WERI-Rb-1 (cell line): ENCODE measurements around the gene LIN37.

Source experiments
- DNase-seq: peaks from one replicate; pipeline ENCODE4 v3.0.0-alpha.2; 2020
- H3K27ac ChIP-seq: fragments of 250-450 bp; sonication (Bioruptor Pico); 2 replicates; pipeline ENCODE4 v1.5.1; 2020; ENCODE audit warnings: mild to moderate bottlenecking, moderate library complexity
- H3K27me3 ChIP-seq: fragments of 250-450 bp; sonication (Bioruptor Pico); 2 replicates; pipeline ENCODE4 v1.5.1; 2021; ENCODE audit warnings: mild to moderate bottlenecking, low read depth, moderate library complexity; ENCODE audit not compliant: insufficient read depth, severe bottlenecking
- H3K36me3 ChIP-seq: fragments of 250-450 bp; sonication (Bioruptor Pico); 2 replicates; pipeline ENCODE4 v1.5.1; 2020; ENCODE audit warnings: mild to moderate bottlenecking, moderate library complexity
- H3K4me3 ChIP-seq: 2 replicates; pipeline ENCODE4 v1.5.1; 2011; ENCODE audit warnings: low read depth, mild to moderate bottlenecking, control low read depth, low read length
- H3K9me3 ChIP-seq: fragments of 250-450 bp; sonication (Bioruptor Pico); 2 replicates; pipeline ENCODE4 v1.5.1; 2021; ENCODE audit warnings: mild to moderate bottlenecking, moderate library complexity; ENCODE audit not compliant: severe bottlenecking
- CTCF ChIP-seq: IDR thresholded peaks from 2 replicates; pipeline ENCODE4 v1.5.1; 2011; ENCODE audit warnings: low read depth, mild to moderate bottlenecking, control low read depth, inconsistent platforms, low read length

LIN37 gene

GRCh38 chr19:35784503-35785338 is 36.3 kb downstream of the LIN37 start:
- Histone ChIP-seq H3K9me3 (no peaks in the 10 kb centered on the region), H3K27me3 (no peaks in the 10 kb centered on the region), H3K36me3 (peaks cover 57% of the 10 kb centered on the region), H3K27ac (no peak overlapping the region), H3K4me3 (no peak overlapping the region)
- no peak for TF ChIP-seq CTCF
- no peak for DNase-seq

GRCh38 chr19:35785339-35785627 is 36.9 kb downstream of the LIN37 start:
- no peak overlapping the region for H3K27ac ChIP-seq
- H3K4me3 ChIP-seq, result no peak overlapping the region
- peaks cover 51% of the 10 kb centered on the region for H3K36me3 ChIP-seq

GRCh38 chr19:35786299-35787160 is 38.2 kb downstream of the LIN37 start:
- H3K27me3 ChIP-seq, result no peaks in the 10 kb centered on the region
- H3K27ac ChIP-seq, result peak overlapping the region; percentile 58
- H3K9me3 ChIP-seq, result no peaks in the 10 kb centered on the region
- H3K4me3 ChIP-seq, result no peak overlapping the region
- peaks cover 44% of the 10 kb centered on the region for H3K36me3 ChIP-seq
- DNase-seq, result peak; percentile 87
- TF ChIP-seq CTCF, result no peak

More at GRCh38 chr19:35785339-35785627, 36.9 kb downstream of the LIN37 start:
- TF ChIP-seq CTCF, result no peak
- Histone ChIP-seq H3K27me3 (no peaks in the 10 kb centered on the region), H3K9me3 (no peaks in the 10 kb centered on the region)
- no peak for DNase-seq

- no peak for TF ChIP-seq CTCF
- Histone ChIP-seq H3K27me3 (no peaks in the 10 kb centered on the region), H3K36me3 (peaks cover 38% of the 10 kb centered on the region), H3K27ac (peak overlapping the region; percentile 53), H3K4me3 (no peak overlapping the region), H3K9me3 (no peaks in the 10 kb centered on the region)
- no peak for DNase-seq
Measured at GRCh38 chr19:35787227-35787799, 38.9 kb downstream of the LIN37 start.

- H3K4me3 ChIP-seq, result no peak overlapping the region
- H3K27ac ChIP-seq, result no peak overlapping the region; the same call in none of the 2 replicates
- H3K9me3 ChIP-seq, result no peaks in the 10 kb centered on the region
- DNase-seq, result no peak
- no peaks in the 10 kb centered on the region for H3K27me3 ChIP-seq
- no peak for TF ChIP-seq CTCF
- H3K36me3 ChIP-seq, result peaks cover 31% of the 10 kb centered on the region
Measured at GRCh38 chr19:35788205-35788960, 40.0 kb downstream of the LIN37 start.
